ENCODE data around the gene SYNGAP1. TPM values are rescaled to one million over a fixed set of nuclear protein-coding genes. Genes with fewer than 3 reads are reported as not detected.

Gene SYNGAP1
- total and polyA plus RNA-seq, 9 of the 15 experiments (the other 6 are each of a cell fraction or from before 2014, with no cell fraction given) = 0.01 to 22.8 (median 3.2) TPM

DNA sequence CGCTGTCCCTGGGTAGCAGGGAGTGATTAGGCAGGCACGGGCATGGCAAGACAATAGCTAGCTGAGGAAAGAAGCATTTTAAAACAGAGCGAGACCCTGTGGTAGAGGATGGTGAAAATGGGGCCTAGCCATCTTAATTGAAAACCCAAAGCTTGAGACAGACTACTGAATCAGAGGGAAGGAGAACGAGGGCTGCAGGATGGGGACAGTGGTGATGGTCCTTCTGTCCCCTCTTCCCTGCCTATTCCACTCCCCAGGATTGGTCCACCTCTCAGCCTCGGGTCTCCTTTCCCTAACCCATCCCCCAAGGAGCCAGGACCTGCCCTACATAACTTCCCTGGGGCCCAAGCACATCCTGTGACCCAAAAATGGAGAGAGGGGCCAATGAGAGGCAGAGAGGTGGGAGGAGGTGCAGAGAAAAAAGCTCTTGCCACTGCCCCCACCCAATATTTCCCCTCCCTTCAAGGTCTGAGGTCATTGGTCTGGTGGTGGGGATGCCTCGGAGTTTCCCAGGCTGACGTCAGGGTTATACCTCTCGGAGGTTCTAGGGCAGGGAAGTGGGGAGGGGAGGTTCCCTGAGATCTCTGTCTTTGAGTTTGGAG lies 1.1 kb upstream of the SYNGAP1 start (continued):
- TF ChIP-seq ZFP36 (IDR thresholded peaks at IDR 0.05; ENCODE audit: low read depth, low read length, partially characterized antibody) (no peak), ZNF695 (CRISPR knock-in tag; IDR thresholded peaks at IDR 0.05) (peak; percentile 85; the same call in 1 of the 2 replicates), POLR2A (conservative IDR thresholded peaks at IDR 0.05) (0 out of 2 replicates have a peak, but pooled peaks have one; percentile 13)

DNA sequence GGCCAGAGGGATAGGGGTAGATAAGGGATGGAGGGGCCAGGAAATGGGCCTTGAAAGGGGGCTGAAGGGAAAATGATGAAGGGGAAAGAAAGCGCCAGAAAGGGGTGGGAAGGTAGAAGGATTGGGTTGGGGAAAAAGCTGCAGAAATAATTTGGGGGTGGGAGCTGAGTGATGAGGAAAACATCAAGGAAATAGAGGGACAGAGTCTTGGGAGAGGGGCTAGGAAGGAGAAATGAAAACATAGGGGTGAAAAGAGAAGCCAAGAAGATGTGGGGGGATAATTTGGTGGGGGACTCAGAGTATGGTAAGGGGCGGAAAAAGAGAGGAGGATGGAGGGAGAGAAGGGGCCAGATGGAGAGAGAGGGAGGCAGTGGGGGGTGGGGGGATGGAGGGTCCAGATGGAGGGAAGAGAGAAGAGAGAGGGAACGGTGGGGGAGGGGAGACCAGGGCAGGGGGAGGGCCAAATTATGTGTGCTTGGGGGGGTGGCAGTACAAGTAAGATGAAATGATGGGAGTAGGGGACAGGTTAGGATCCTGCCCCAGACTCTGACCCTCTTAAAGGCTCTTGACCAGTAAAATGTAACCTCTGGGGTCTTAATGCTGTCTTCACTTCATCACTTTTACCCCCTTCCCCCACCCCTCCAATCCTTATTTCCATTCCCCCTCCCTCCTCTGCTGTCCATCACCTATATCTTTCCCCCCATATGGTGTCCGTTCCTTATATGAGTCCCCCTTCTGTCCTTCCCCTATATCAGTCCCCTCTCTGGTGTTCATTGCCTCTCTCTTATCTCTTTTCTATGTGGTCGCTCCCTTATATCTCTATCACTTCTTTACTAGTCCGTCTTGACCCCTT lies 852 bp downstream of the SYNGAP1 start:
- Histone ChIP-seq H3K27ac (ENCODE audit: extremely low read depth, low read depth, low read length) (peak overlapping the region; percentile 32; the same call in 1 of the 3 replicates), H3K4me2 (ENCODE audit: insufficient read depth, low read length) (peak overlapping the region; percentile 43; the same call in 1 of the 2 replicates), H3K27me3 (ENCODE audit: control insufficient read depth in 2 of 2, insufficient read depth in 2 of 2, low read length in 2 of 2) (no peaks in the 10 kb centered on the region), H2AFZ (ENCODE audit: low read depth, low read length) (peak overlapping the region; percentile 70), H3K79me2 (ENCODE audit: control insufficient read depth, insufficient read depth, low read length) (peaks cover 33% of the 10 kb centered on the region), H3K4me3 (no peak overlapping the region), H4K20me1 (replicated peaks; ENCODE audit: control insufficient read depth, insufficient read depth, low read length) (peaks cover 5% of the 10 kb centered on the region; the same call in 1 of the 2 replicates), H3K36me3 (ENCODE audit: control insufficient read depth, insufficient read depth, low read length) (peaks cover 13% of the 10 kb centered on the region; the same call in 2 of the 3 replicates), H3K9ac (ENCODE audit: insufficient read depth in 1 of 2, low read depth in 2 of 2, low read length in 2 of 2) (no peak overlapping the region), H3K9me3 (replicated peaks; ENCODE audit: control insufficient read depth, insufficient read depth, low read depth, low read length) (no peaks in the 10 kb centered on the region), H3K4me1 (replicated peaks in 1 of 2; ENCODE audit: control insufficient read depth in 2 of 2, insufficient read depth in 2 of 2, low read length in 2 of 2) (peaks cover 48% of the 10 kb centered on the region in 2 experiments), H3K9me1 (ENCODE audit: control insufficient read depth, insufficient read depth, low read length) (no peaks in the 10 kb centered on the region)
- intact Hi-C loops (cut with micrococcal nuclease) (loop anchor here (10.0 kb wide), 2 partner anchors 46 to 296 kb away; no protein-coding TSS in a partner anchor), in situ Hi-C loops (cut with MboI) (no loop called here)
- no peak for FAIRE-seq
- DNase-seq (ENCODE audit: extremely low read depth in 1 of 4, low spot score in 3 of 4) = peak in 1 of 4 experiments; percentile 64
- ChIA-PET CTCF (ENCODE audit: low intra/inter-chr PET ratio) (interaction anchor here (0.6 kb wide), 2 partner anchors 9 to 144 kb away, joined by 3 read pairs; partner anchors contain the start of gene B3GALT4), POLR2A (interaction anchor here (0.6 kb wide), 1 partner anchor 306 kb away, joined by 3 read pairs; no protein-coding TSS in a partner anchor)
- no TSS peak for BruUV-seq (replicated peaks)
- ATAC-seq = no peak
- 26% methylated on average over 3 of the region's 6 CpGs for WGBS (ENCODE audit: insufficient coverage, low coverage, missing lambda C conversion rate)
- TF ChIP-seq, protein P1, sequence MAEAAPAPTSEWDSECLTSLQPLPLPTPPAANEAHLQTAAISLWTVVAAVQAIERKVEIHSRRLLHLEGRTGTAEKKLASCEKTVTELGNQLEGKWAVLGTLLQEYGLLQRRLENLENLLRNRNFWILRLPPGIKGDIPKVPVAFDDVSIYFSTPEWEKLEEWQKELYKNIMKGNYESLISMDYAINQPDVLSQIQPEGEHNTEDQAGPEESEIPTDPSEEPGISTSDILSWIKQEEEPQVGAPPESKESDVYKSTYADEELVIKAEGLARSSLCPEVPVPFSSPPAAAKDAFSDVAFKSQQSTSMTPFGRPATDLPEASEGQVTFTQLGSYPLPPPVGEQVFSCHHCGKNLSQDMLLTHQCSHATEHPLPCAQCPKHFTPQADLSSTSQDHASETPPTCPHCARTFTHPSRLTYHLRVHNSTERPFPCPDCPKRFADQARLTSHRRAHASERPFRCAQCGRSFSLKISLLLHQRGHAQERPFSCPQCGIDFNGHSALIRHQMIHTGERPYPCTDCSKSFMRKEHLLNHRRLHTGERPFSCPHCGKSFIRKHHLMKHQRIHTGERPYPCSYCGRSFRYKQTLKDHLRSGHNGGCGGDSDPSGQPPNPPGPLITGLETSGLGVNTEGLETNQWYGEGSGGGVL (CRISPR knock-in tag; IDR thresholded peaks at IDR 0.05) = no peak
- TF ChIP-seq CTBP1 (IDR thresholded peaks at IDR 0.05; ENCODE audit: borderline replicate concordance) = no peak
- TF ChIP-seq ZNF41 (CRISPR knock-in tag; conservative IDR thresholded peaks at IDR 0.05) = no peak
- TF ChIP-seq ETV6 (IDR thresholded peaks at IDR 0.05; ENCODE audit: borderline replicate concordance in 1 of 2, low read depth in 2 of 2, low read length in 1 of 2) = no peak
- TF ChIP-seq ETV6 (CRISPR knock-in tag; IDR thresholded peaks at IDR 0.05; ENCODE audit: borderline replicate concordance) = no peak
- TF ChIP-seq ERF (CRISPR knock-in tag; IDR thresholded peaks at IDR 0.05) = no peak
- no peak for TF ChIP-seq RBM17 (IDR thresholded peaks at IDR 0.05; ENCODE audit: borderline replicate concordance, low read depth, low read length)
- no peak for TF ChIP-seq HNRNPUL1 (IDR thresholded peaks at IDR 0.05; ENCODE audit: low read length)
- TF ChIP-seq PCBP1 (IDR thresholded peaks at IDR 0.05; ENCODE audit: low read depth, low read length, poor library complexity, severe bottlenecking) = no peak
- no peak for TF ChIP-seq SRF (CRISPR knock-in tag; IDR thresholded peaks at IDR 0.05)
- TF ChIP-seq LCOR (CRISPR knock-in tag; IDR thresholded peaks at IDR 0.05) = no peak
- no peak for TF ChIP-seq ILF3 (IDR thresholded peaks at IDR 0.05; ENCODE audit: borderline replicate concordance)
- TF ChIP-seq KLF16 (IDR thresholded peaks at IDR 0.05) = no peak
- no peak for TF ChIP-seq ZNF184 (CRISPR knock-in tag; IDR thresholded peaks at IDR 0.05)
- TF ChIP-seq MCM5 (IDR thresholded peaks at IDR 0.05; ENCODE audit: low read depth) = no peak
- no peak for TF ChIP-seq SNIP1 (IDR thresholded peaks at IDR 0.05; ENCODE audit: low read depth)
